ENCODE results near the gene CKAP2L.
A peak's percentile ranks its signal among the peaks of the same experiment; 100 is the strongest.

CKAP2L gene, protein sequence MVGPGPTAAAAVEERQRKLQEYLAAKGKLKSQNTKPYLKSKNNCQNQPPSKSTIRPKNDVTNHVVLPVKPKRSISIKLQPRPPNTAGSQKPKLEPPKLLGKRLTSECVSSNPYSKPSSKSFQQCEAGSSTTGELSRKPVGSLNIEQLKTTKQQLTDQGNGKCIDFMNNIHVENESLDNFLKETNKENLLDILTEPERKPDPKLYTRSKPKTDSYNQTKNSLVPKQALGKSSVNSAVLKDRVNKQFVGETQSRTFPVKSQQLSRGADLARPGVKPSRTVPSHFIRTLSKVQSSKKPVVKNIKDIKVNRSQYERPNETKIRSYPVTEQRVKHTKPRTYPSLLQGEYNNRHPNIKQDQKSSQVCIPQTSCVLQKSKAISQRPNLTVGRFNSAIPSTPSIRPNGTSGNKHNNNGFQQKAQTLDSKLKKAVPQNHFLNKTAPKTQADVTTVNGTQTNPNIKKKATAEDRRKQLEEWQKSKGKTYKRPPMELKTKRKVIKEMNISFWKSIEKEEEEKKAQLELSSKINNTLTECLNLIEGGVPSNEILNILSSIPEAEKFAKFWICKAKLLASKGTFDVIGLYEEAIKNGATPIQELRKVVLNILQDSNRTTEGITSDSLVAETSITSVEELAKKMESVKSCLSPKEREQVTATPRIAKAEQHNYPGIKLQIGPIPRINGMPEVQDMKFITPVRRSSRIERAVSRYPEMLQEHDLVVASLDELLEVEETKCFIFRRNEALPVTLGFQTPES

DNA sequence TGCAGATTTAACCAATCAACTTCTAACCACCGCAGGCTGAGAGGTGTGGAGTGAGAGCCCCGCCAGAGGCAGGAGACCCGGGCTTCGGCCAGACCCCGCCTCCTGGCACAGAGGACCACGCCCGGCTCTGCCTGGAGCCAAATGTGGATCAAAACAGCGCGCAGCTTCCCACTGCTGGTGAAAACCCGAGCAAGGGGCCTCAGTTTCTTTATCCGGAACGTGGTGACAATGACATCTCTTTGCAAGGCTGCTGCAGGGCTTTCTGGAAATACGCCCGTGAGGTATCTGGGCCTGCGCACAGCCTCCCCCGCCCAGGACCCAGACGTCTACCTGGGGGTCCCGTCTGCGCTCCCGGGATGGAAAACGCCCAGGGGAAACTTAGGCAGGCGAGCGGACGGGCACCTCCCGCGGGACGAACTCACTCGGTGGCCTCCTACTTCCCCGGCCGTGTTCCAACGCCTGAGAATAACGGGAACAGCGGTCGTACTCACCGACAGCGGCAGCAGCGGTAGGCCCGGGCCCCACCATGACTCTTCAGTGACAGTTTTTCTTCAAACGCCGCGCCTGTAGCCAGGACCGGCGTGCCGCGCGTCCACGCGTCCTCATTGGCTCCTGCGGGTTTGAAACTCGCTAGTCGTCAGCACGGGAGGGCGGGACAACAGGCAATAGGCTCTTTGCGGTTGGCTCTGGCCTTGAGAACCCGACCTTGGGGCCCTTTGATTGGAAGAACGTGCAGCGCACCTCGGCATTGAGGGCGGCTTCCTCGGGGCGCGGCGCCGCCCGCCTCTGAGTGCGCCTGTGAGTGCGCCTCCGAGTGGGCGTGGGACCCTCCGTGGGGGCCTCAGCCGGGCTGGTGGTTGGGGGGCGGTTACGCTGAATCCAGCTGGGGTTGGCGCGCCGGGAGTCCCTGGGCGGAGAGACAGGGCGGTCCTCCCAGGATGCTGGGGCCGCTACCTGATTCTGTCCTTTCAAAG, at the start of gene CKAP2L:
Gene CKAP2L (minus strand): TSS at position 539 of the 974 bp plus-strand sequence. CDS start 11 bp downstream, at position 528.
- peak; percentile 90 for DNase-seq

DNA sequence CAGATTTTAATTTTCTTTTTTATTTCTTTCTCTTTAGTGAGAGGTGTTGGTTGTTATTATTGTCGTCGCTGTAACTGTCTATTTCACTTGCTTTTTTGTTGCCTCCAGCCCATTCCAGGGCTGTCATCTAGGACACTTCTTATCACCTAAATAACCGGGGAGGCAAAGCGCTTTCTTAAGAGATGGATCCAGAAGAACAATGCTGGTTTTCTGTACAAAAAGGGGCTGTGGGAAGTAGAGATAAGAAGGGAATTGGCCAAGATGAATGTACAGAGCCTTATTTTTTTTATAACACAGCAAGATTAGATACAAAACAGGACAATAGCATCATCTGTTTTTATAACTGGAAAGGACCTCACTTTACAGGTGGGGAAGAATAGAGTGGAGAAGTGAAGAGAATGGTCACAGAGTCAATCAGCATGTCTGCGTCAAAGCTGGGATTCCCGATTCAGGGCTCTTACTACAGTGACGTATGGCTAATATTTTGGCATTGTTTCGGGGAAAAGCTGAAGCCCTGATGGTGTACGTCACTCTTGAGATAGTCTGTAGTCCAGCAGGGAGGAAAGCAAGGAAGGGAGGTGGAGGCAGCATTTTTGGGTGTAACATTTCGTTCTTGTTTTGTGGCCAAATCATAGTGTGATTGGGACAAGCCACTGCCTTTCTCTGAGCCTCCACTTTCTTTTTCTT, 49.0 kb upstream of the CKAP2L start:
- no peak for DNase-seq

DNA sequence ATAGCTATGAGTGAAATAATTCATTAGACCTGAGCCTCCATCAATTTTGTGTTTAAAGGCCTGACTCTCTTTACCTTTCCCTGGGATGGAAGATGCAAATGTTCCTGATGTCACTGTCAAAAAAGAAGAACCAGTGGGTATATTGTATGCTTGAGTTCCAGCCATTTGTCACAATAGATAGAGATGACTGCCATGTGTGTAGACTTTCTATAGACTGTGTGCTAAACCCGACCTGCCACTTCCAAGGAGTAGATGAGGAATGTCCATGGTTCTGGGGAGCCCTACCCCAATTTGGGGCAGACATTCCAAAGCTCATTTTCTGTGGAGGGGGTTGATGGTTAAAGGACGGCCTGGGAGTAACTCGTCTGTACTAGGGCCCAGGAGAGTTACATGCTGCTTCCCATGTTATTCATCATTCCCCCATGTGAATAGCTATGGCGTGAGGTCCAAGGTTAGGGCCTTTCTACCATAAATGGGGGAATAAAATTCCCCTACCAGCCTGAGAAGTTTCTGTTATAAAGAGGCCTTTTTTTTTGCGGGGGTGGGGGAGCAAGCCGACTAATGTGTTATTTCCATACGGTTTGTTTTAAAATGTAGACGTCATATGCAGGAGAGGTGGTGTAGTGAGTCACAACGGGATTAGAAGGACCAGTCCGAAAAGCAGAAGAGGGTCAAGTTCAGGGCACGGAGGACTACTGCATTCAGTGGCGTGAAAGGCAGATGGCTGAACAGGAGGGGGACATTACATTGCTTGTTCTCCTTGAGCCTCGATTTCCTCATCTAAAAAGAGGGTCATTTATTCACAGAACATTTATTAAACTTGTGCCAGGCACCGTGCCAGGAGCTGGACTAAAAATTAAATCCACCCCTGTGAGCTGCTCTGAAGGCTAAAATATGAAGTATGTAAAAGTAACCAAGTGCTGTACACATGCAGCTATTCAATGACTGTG, 48.2 kb upstream of the CKAP2L start:
- DNase-seq = no peak

DNA sequence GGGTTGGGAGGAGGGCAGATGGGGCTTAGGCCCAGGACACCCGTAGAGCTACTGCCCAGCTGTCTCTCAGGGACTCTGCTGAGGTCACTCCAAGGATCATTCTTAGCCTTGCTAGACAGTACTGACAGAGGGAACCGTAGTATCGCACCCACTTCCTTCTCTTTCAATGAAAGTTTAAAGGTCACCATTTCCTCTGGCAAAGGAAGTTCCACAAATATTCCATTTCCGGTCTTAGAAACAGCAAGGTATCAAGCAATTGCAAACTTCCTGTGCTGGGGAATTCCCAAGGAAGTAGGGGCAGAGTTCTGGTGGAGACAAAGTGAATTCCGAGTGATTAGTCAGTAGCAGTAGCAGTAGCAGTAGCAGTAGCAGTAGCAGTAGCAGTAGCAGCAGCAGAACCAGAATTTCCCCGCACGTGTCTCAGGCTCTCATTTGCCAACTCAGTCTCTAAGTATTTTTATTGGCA, 47.5 kb upstream of the CKAP2L start:
- peak; percentile 20 for DNase-seq

DNA sequence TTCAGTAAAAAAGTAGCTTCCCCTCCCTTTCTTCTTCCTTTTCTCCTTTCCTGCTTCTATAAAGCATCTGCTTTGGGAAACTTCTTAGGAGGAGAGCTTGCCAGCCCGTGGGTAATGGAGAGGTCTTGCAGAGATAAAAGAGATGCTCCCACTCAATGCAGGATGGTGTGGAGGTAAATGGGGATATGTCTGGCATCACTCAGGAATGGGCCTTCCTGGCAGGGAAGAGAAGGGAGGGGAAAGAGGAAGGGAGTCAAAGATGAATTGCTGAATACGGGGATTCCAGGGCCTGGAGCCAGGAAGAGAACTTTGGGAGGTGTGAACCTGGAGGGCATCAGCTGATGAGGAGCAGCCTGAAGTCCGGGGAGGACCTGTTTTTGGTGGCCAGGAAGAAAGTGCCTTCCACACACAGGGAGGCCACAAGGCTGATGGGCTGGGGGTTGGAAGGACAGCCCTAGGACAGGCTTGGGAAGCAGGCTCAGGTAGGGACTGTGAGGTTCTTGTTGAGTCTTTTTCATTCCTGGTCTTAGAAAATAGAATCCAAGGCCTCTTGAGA, 46.9 kb upstream of the CKAP2L start:
- no peak for DNase-seq

DNA sequence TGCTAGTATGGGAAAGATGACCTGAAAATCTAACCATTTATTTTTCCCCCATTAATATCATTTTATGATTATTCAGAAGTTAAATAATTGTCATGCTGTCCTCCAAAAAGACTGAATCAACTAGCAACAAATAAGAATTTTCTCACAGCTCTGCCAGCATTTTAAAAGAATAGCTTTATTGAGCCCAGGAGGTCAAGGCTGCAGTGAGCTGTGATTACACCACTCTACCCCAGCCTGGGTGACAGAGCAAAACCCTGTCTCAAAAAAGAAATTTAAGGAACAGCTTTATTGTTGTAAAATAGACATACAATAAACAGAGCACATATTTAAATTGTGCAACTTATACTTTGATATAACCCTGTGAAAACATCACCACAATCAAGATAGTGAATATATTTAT, 44.7 kb upstream of the CKAP2L start:
- DNase-seq = no peak

DNA sequence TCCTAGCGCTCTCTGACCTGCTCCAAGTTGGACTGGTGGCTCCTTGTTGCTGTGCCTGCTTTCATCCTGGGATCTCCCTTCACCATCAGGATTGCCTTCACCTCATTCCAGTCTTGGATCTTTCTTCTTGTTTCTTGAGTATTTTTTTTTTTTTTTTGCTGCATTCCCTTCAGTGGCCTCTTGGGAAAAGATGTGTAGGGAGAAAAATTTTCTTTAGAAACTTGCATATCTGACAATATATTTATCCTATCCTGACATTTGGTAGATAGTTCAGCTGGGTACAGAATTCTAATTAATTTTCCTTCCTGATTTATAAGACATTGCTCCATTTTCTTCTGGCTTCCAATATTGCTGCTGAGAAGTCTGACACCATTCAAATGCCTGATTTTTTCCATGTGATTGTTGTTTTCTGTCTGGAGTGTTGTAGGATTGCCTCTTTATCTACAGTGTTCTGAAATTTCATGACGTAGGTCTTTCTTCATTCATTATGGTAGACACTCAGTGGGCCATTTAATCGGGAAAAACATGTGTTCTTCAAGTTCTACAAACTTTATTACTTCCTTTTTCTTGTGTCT, 42.9 kb upstream of the CKAP2L start:
- DNase-seq = no peak

DNA sequence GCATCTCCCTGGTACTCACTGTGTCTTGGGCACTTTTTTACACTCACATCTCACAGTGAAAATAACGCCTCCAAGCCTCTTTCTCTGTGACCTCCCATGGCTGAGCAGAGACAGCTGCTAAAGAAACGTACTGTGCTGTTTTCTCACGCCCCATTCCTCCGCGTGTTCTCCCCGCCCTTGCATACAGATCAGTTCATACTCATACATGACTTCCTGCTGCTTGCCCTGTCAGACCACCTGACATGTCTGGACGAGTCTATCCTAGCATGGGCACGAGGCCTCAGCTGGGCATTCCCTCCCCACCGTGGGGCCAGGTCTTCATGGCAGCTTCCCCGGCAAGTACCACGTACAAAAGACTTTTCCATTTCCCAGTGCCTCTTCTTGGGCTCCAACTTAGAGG, 41.1 kb upstream of the CKAP2L start:
- DNase-seq = no peak

DNA sequence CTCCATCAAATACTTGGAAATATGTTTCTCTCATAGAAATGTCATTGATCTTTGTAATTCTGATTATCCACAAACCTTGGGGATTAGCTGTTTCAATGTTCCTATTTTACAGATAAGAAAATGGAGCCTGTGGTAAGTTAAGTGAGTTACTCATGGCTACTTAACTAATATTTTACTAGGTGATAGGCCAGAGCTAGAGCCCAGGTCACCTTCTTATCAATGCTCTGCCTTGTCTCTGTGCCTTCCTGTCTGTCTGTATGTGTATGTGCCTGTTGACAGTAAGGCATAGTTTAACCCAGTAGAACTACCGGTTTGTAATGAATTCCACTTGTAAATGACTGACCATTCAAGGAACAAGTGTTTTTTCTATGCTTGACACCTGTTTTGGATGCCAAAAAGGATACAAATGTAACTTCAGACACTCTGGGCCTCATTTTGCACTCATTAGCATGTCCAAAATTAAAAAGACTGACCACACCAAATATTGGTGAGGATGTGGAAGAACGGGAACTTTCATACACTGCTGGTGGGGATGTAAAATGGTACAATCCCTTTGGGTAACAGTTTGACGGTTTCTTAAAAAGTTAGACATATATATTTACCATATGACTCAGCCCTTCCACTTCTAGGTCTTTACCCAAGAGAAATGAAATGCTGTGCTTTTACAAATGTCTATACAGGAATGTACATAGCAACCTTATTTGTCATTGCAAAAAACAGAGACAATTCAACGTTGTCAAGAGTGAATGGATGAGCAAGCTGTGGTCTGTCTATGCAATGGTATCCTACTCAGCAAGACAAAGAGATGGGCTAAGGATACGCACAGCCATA, 39.5 kb upstream of the CKAP2L start:
- no peak for DNase-seq

DNA sequence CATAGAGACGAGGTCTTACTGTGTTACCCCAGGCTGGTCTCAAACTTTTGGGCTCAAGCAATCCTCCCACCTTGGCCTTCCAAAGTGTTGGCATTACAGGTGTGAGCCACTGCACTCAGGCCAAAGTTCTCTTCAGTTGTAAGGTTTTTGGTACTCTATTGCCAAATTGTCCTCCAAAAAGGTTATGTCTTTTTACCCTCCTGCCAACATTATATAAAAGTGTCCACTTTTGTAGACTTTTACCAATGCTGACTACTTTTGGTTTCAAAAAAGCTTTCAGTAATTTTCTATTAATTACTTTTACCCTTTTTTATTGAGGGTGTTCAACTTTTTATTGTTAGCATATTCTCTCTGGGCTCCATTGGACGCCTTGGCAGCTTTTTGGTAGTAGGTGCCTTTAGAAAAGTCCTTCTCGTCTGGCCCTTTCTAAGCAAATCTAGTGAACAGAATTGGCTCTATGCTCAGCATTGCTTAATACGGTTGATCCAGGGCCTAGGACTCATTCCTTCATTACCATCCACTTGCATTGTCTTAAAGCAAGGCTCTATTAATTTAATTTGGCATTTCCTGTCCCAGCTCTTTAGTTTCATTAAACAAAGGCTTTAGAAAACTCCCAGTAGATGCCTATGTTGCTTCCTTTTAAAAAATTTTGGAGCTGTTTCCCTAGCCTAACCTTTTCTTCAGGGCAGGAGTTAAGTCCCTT, 36.6 kb upstream of the CKAP2L start:
- DNase-seq = no peak

DNA sequence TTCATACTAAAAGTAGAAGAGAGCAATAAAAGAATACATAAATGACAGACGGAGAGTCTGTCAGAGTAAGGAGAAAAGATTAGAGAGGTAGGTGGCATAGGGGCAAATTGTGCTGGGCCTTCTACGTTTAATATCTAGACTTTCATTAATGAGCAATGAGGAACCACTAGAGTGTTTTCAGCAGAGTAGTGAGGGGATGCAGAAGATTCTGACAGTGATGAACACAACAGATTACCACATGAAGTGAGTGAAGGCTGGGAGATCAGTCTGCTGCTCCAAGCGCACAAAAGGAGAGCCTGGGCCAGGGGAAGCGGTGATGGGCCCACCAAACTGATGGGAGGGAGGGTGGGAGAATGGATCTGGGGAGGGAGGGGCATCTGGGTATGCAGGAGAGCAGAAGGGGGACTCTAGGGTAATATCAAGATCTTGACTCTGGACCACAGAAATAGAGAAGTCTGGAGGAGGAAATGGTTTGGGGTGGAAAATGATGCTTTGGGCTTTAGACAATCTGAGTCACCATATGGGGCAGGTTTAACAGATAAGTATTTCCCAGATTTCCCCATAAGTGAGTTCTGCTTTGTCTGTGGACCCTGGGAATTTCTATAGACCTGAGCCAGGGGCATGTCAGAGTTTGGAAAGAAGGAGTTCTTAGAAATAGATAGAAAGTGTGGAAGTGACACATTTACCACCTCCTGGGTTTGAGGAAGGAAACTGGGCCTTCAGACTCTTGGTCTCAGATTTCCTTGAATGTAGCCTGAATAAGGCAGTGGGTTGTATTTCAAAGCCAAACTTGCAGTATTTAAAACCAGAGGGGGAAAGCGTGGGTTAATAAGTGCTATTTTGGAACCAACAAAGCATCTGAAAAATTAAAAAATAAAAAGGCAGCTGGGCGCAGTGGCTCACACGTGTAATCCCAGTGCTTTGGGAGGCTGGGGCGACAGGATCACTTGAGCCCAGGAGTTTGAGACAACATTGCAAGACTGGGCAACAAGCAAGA, 34.9 kb upstream of the CKAP2L start:
- DNase-seq = no peak

DNA sequence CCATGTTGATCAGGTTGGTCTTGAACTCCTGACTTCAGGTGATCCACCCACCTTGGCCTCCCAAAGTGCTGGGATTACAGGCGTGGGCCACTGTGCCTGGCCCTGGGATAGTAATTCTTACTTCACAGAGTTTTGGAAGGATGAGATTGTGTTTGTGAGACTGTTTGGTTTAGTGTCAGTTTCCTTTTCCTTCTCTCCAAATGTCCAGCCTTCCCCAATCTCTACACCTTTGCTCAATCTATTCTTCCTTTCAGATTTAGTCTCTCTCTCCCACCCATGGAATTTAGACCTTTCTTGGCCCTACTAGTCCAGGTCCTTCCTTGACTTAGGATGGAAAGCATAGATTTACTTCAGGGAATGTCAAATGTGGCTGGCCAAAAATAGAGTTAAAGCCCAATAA, 32.1 kb upstream of the CKAP2L start:
- no peak for DNase-seq

DNA sequence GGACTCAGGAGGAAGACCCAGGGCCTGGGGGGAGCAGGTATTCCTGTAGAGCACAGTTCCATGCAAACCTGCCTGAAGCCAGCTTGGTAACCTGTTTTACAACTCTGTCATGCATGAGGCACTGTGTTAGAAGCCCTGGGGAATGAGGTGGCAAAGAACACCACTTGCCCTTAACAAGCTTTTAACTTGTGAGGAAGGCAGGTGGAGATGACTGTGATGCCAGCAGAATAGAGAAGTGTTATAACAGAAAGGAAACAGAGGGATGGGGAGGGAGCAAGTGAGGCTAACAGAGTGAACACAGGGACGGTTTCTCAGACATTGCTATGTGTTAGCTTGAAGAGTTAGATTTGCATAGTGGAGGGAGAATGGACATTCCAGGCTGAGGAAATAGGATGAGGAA, 31.4 kb upstream of the CKAP2L start:
- no peak for DNase-seq

DNA sequence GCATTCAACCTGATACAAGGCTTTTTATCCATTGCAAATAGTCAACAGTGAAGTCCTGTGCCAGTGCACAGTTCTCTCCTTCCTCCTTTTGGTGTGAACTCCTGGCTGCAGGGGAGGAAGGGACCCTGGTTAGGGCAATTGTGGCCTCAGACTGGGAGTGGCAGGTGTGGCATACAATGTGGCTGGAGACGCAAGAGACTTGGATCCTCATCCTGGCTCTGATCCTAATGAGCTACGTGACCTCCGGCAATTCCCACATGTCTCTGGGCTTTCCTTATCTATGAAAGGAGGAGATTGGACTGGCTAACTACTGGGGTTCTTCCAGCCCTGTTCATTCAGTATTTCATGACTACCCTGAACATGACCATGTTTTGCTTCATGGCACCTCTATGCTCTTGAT, 30.4 kb upstream of the CKAP2L start:
- DNase-seq = no peak

DNA sequence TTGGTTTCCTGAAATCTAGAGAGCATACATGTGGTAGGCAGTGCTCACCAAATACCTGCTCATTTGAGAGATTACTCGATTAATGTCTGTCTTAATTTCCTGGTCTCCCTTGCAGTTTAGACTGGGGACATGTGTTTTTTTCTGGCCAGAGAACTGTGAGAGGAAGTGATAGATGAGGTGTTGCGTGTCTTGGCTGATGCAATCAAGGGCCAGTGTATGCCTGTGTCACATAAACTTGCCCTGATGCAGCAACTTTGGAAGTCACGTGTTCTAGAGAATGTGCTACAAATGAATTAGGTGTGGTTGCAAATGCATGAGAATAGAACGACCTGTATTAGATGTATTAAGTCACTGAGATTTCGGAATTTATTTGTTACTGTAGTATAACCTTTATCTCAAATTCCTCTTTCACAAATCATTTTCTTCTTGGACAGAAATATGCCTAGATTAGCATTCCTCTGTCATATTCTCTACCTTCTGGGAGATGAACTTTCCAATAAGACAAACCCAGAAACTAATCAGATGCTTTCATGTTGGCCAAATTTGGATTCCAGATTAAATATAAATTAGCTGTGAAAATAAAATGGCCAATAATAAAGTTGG, 29.8 kb upstream of the CKAP2L start:
- no peak for DNase-seq

DNA sequence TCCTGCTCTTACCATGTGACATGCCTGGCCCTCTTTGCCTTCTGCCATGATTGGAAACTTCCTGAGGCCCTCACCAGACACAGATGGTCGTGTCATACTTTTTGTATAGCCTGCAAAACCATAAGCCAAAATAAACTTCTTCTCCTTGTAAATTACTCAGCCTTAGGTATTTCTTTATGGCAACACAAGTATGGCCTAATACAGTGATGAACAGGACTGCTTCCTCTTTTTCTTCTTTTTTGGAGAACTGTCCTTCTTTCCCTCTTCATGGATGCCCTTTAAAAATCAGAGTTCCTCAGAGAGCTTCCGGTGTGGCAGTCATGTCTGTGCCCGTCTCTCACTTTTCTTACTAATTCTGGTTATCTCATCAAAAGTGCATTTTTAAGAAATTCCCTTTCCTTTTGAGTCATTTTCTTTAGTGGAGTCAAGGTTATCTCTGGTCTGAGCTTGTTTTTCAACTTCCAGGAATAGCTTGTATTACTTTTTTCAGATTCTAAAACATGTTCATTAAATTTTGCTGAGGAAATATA, 29.1 kb upstream of the CKAP2L start:
- no peak for DNase-seq

DNA sequence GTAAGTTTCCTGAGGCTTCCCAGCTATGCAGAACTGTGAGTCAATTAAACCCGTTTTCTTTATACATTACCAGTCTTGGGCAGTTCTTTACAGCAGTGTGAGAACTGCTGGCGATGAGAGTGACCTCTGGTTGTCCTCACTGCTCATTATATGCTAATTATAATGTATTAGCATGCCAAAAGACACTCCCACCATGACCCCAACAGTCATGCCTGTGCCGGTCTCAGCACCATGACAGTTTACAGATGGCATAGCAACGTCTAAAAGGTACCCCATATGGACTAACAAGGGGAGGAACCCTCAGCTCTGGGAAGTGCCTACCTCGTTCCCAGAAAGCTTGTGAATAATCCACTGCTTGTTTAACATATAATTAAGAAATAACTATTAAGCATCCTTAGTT, 28.0 kb upstream of the CKAP2L start:
- DNase-seq = no peak

All from stimulated activated CD4-positive, alpha-beta T cell treated with anti-CD3 and anti-CD28 coated beads, Interleukin-12 subunit alpha, Interleukin-12 subunit beta, amount 100 ng/mL, for 4 hours (primary cell).